IPS-20b (cell line): ENCODE measurements around the gene FRMD4A.

Source experiments
- H3K27ac ChIP-seq: one replicate; pipeline ENCODE4 v1.5.1; 2013; ENCODE audit warnings: low read length
- H3K27me3 ChIP-seq: 2 replicates; pipeline ENCODE4 v1.6.1; 2013; ENCODE audit warnings: mild to moderate bottlenecking, low read length, inconsistent platforms; ENCODE audit not compliant: insufficient read depth
- H3K36me3 ChIP-seq: 2 replicates; pipeline ENCODE4 v1.6.1; 2013; ENCODE audit warnings: low read depth, mild to moderate bottlenecking, inconsistent platforms, low read length, moderate library complexity; ENCODE audit not compliant: insufficient read depth
- H3K4me1 ChIP-seq: 2 replicates; pipeline ENCODE4 v1.6.1; 2013; ENCODE audit warnings: mild to moderate bottlenecking, control low read depth, inconsistent platforms, low read length, moderate library complexity; ENCODE audit not compliant: insufficient read depth
- H3K4me3 ChIP-seq: 2 replicates; pipeline ENCODE4 v1.5.1; 2013; ENCODE audit warnings: mild to moderate bottlenecking, low read length, inconsistent platforms
- H3K9ac ChIP-seq: 2 replicates; pipeline ENCODE4 v1.6.1; 2013; ENCODE audit warnings: low read depth, mild to moderate bottlenecking, inconsistent platforms, low read length, moderate library complexity
- H3K9me3 ChIP-seq: 2 replicates; pipeline ENCODE4 v1.6.1; 2013; ENCODE audit warnings: mild to moderate bottlenecking, low read depth, low read length, inconsistent platforms; ENCODE audit not compliant: insufficient read depth

FRMD4A gene

GRCh38 chr10:14282276-14282675, 48.4 kb downstream of the FRMD4A start:
- H3K36me3 ChIP-seq: no peaks in the 10 kb centered on the region
- H3K4me1 ChIP-seq: no peaks in the 10 kb centered on the region
- H3K9ac ChIP-seq: no peak overlapping the region
- H3K4me3 ChIP-seq: no peak overlapping the region
- H3K27me3 ChIP-seq: no peaks in the 10 kb centered on the region
- 0 out of 2 replicates have a peak, but pooled peaks cover 3% of the 10 kb centered on the region for H3K9me3 ChIP-seq
- H3K27ac ChIP-seq: no peak overlapping the region

- Histone ChIP-seq H3K4me1 (no peaks in the 10 kb centered on the region), H3K4me3 (no peak overlapping the region), H3K36me3 (no peaks in the 10 kb centered on the region), H3K27ac (no peak overlapping the region), H3K9me3 (no peaks in the 10 kb centered on the region), H3K9ac (no peak overlapping the region), H3K27me3 (no peaks in the 10 kb centered on the region)
These were observed 52.2 kb downstream of the FRMD4A start for GRCh38 chr10:14278533-14278932.

GRCh38 chr10:14276210-14276609, 54.5 kb downstream of the FRMD4A start:
- Histone ChIP-seq H3K27ac (no peak overlapping the region), H3K36me3 (no peaks in the 10 kb centered on the region), H3K27me3 (no peaks in the 10 kb centered on the region)

GRCh38 chr10:14271621-14272020, 59.1 kb downstream of the FRMD4A start:
- no peak overlapping the region for H3K9ac ChIP-seq

More at GRCh38 chr10:14276210-14276609, 54.5 kb downstream of the FRMD4A start:
- H3K9ac ChIP-seq: no peak overlapping the region
- H3K4me3 ChIP-seq: no peak overlapping the region
- no peaks in the 10 kb centered on the region for H3K4me1 ChIP-seq
- H3K9me3 ChIP-seq: no peaks in the 10 kb centered on the region

GRCh38 chr10:14270370-14270769, 60.4 kb downstream of the FRMD4A start:
- Histone ChIP-seq H3K27me3 (no peaks in the 10 kb centered on the region), H3K36me3 (no peaks in the 10 kb centered on the region)

More at GRCh38 chr10:14271621-14272020, 59.1 kb downstream of the FRMD4A start:
- Histone ChIP-seq H3K27me3 (no peaks in the 10 kb centered on the region), H3K4me1 (no peaks in the 10 kb centered on the region), H3K4me3 (no peak overlapping the region), H3K36me3 (no peaks in the 10 kb centered on the region), H3K9me3 (no peaks in the 10 kb centered on the region), H3K27ac (no peak overlapping the region)

GRCh38 chr10:14265709-14266108, 65.0 kb downstream of the FRMD4A start:
- H3K27me3 ChIP-seq: no peaks in the 10 kb centered on the region
- H3K36me3 ChIP-seq: no peaks in the 10 kb centered on the region
- no peak overlapping the region for H3K9ac ChIP-seq
- no peaks in the 10 kb centered on the region for H3K4me1 ChIP-seq
- H3K9me3 ChIP-seq: no peaks in the 10 kb centered on the region
- no peak overlapping the region for H3K4me3 ChIP-seq
- H3K27ac ChIP-seq: no peak overlapping the region

More at GRCh38 chr10:14270370-14270769, 60.4 kb downstream of the FRMD4A start:
- Histone ChIP-seq H3K4me3 (no peak overlapping the region), H3K9me3 (no peaks in the 10 kb centered on the region), H3K9ac (no peak overlapping the region), H3K27ac (no peak overlapping the region), H3K4me1 (no peaks in the 10 kb centered on the region)

- Histone ChIP-seq H3K27ac (no peak overlapping the region), H3K9me3 (peaks cover 5% of the 10 kb centered on the region; the same call in 1 of the 2 replicates), H3K4me1 (no peaks in the 10 kb centered on the region), H3K4me3 (no peak overlapping the region), H3K27me3 (no peaks in the 10 kb centered on the region), H3K36me3 (no peaks in the 10 kb centered on the region), H3K9ac (no peak overlapping the region)
These were observed 67.8 kb downstream of the FRMD4A start for GRCh38 chr10:14262836-14263425.

GRCh38 chr10:14261336-14261735, 69.4 kb downstream of the FRMD4A start:
- Histone ChIP-seq H3K9ac (no peak overlapping the region), H3K36me3 (no peaks in the 10 kb centered on the region), H3K27me3 (no peaks in the 10 kb centered on the region), H3K4me1 (no peaks in the 10 kb centered on the region), H3K4me3 (no peak overlapping the region), H3K27ac (no peak overlapping the region), H3K9me3 (peaks cover 5% of the 10 kb centered on the region; the same call in 1 of the 2 replicates)

- no peaks in the 10 kb centered on the region for H3K4me1 ChIP-seq
- H3K27ac ChIP-seq: no peak overlapping the region
- no peak overlapping the region for H3K9ac ChIP-seq
- H3K27me3 ChIP-seq: no peaks in the 10 kb centered on the region
- no peaks in the 10 kb centered on the region for H3K36me3 ChIP-seq
- no peak overlapping the region for H3K4me3 ChIP-seq
- peaks cover 5% of the 10 kb centered on the region; the same call in 1 of the 2 replicates for H3K9me3 ChIP-seq
These were observed 70.8 kb downstream of the FRMD4A start for GRCh38 chr10:14259696-14260566.

GRCh38 chr10:14254368-14254767, 76.4 kb downstream of the FRMD4A start:
- H3K4me1 ChIP-seq: no peaks in the 10 kb centered on the region
- H3K4me3 ChIP-seq: no peak overlapping the region
- H3K9me3 ChIP-seq: peaks cover 12% of the 10 kb centered on the region; the same call in 1 of the 2 replicates
- no peaks in the 10 kb centered on the region for H3K36me3 ChIP-seq
- no peaks in the 10 kb centered on the region for H3K27me3 ChIP-seq
- H3K27ac ChIP-seq: no peak overlapping the region
- H3K9ac ChIP-seq: no peak overlapping the region

GRCh38 chr10:14253711-14254110, 77.0 kb downstream of the FRMD4A start:
- Histone ChIP-seq H3K36me3 (no peaks in the 10 kb centered on the region), H3K27me3 (no peaks in the 10 kb centered on the region)

GRCh38 chr10:14253079-14253478, 77.6 kb downstream of the FRMD4A start:
- no peaks in the 10 kb centered on the region for H3K4me1 ChIP-seq
- H3K36me3 ChIP-seq: no peaks in the 10 kb centered on the region
- no peak overlapping the region for H3K4me3 ChIP-seq
- H3K27me3 ChIP-seq: no peaks in the 10 kb centered on the region
- H3K27ac ChIP-seq: no peak overlapping the region
- no peak overlapping the region for H3K9ac ChIP-seq
- peaks cover 7% of the 10 kb centered on the region; the same call in 1 of the 2 replicates for H3K9me3 ChIP-seq

More at GRCh38 chr10:14253711-14254110, 77.0 kb downstream of the FRMD4A start:
- Histone ChIP-seq H3K9ac (no peak overlapping the region), H3K27ac (no peak overlapping the region), H3K4me3 (no peak overlapping the region), H3K9me3 (peaks cover 11% of the 10 kb centered on the region; the same call in 1 of the 2 replicates), H3K4me1 (no peaks in the 10 kb centered on the region)
